ENCODE results near the gene DHX30. TPM values are rescaled to one million over a fixed set of nuclear protein-coding genes. Genes with fewer than 3 reads are reported as not detected.

The DHX30 gene
- total RNA-seq, 2 experiments from 2014 or later: 84.8 to 95.6 TPM

DNA sequence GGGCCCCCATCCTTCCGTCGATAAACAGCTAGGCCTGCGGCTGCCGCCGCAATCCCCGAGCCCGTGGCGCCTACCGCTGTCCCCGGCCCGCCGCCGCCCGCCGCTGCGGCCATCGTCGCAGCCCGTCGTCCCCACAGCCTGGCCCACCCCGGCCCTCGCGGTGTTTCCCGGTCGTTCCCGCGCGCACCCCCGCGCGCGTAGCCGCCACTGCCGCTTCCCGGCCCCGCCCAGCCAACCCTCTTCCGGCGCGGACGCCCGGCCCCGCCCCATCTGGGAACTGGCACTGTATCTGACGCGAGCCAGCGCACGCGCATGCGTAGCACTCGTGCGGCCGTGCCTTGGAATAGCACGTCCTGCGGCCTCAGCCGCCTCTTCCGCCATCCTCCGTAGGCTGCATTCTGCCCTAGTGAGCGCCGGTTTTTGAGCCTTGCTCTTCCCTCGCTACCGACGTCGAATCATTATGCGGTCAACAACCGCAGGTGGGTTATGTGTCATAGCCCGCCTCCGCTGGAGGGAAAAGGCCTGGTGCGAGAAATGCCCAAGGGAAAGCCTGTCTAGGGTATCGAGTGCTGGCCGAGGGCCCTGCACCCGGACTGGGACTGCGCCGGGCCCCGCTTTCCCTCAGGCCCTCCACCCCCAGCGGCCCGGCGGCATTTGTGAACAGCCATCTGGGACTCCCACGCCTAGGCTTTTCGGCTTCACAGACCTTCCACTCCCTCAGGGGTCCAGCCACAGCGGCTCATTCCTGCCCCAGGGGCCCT lies 21.1 kb upstream of the DHX30 start, which contains the start of gene SMARCC1:
Gene SMARCC1, minus strand, starts transcription at position 209 of the 761 bp plus-strand sequence. Its CDS starts 96 bp downstream, at position 113.
- ATAC-seq: peak; percentile 95
- CTCF ChIA-PET: interaction anchor here (0.9 kb wide), 1 partner anchor 260 kb away, joined by 3 read pairs; no protein-coding TSS in a partner anchor
- Mint-ChIP-seq H3K36me3 (no peaks in the 10 kb centered on the region), H3K27ac (peak within 1 kb of the TSS; percentile 98), H3K9me3 (ENCODE audit: low read depth) (no peaks in the 10 kb centered on the region), H3K27me3 (no peaks in the 10 kb centered on the region), H3K4me3 (peak within 1 kb of the TSS; percentile 94), H3K4me1 (peaks cover 22% of the 10 kb centered on the region)
- peak; percentile 99 for DNase-seq

DNA sequence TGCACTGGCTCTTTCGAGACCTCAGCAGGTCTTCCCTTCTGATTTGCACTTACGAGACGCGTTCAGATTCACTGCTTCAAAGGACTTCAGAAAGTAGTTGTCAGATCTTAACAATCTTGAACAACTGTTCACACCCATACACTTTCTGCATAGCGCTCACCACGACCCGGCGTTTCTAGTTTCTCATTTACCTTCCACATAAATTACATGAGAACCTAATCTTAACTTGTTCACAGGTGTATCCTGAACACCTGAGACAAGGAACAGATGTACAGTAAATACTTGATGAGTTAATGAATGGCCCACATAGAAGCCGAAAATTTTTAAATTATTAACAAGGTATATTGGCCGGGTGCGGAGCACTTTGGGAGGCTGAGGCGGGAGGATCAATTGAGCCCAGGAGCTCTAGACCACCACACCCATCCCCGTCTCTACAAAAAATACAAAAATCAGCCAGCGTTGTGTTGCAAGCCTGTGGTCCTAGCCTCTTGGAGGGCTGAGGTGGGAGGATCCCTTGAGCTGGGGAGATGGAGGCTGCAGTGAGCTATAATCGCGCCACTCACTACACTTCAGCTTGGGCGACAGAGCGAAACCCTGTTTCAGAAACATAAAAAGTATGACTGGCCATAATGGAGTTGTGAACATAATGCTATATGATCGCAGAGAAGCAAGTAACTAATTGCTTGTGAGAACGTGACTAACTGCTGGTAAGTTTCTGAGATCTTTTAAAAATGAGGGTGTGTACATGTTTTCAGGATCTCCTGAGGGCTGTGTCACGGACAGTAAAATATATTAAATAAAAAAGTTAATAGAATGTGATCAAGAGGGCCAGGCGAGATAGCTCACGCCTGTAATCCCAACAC lies 20.3 kb upstream of the DHX30 start:
- Mint-ChIP-seq H3K4me3 (peak overlapping the region; percentile 94), H3K9me3 (ENCODE audit: low read depth) (no peaks in the 10 kb centered on the region), H3K27me3 (no peaks in the 10 kb centered on the region), H3K27ac (peak overlapping the region; percentile 98), H3K36me3 (no peaks in the 10 kb centered on the region), H3K4me1 (peaks cover 22% of the 10 kb centered on the region)
- DNase-seq (no peak), ATAC-seq (no peak)
- CTCF ChIA-PET: no interaction called here

DNA sequence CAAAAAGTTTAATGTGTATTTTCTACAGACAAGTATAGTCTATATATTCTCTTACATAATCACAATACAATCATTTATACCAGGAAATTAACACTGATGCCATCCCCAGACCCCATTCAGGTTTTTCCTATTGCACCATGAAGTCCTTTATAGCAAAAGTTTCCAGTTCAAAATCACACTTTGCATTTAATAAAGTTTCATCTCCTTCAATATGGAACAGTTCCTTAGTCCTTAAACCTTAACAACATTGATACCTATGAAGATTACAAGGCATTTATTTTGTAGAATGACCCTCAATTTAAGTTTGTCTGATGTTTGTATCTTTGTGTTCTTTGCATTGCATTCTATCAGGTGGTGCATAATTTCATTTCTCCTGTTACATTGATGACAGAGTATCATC lies 19.3 kb upstream of the DHX30 start:
- Mint-ChIP-seq H3K9me3 (ENCODE audit: low read depth) (no peaks in the 10 kb centered on the region), H3K27ac (no peak overlapping the region), H3K4me1 (peaks cover 21% of the 10 kb centered on the region), H3K36me3 (no peaks in the 10 kb centered on the region), H3K27me3 (no peaks in the 10 kb centered on the region), H3K4me3 (no peak overlapping the region)
- CTCF ChIA-PET: no interaction called here
- ATAC-seq: no peak
- DNase-seq: no peak

DNA sequence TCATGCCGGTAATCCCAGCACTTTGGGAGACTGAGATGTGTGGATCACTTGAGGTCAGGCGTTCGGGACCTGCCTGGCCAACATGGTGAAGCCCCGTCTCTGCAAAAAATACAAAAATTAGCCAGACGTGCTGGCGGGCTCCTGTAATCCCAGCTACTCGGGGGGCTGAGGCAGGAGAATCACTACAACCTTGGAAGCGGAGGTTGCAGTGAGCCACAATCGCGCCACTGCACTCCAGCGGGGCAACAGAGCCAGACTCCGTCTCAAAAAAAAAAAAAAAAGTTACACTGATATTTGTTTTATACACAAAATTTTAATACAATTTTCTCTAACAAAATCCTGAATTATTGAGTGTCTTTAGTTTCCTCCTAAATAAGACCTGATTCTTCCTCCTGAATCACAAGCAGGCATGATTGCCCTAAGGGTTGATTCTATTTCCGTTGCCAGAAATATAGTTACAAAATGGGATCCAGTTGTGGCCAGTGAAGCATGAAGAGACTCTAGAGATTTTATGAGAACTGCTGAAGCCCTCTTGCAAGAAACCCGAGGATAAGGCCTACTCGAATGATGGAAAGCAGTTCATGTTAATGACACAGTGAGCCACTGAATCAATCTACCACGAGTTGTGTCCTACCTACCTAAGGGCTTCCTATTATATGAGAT lies 11.6 kb upstream of the DHX30 start:
- Mint-ChIP-seq H3K36me3 (no peaks in the 10 kb centered on the region), H3K27me3 (no peaks in the 10 kb centered on the region), H3K4me1 (peaks cover 2% of the 10 kb centered on the region), H3K9me3 (ENCODE audit: low read depth) (no peaks in the 10 kb centered on the region), H3K4me3 (no peak overlapping the region), H3K27ac (no peak overlapping the region)
- CTCF ChIA-PET: interaction anchor here (1.6 kb wide), 1 partner anchor 34 kb away, joined by 8 read pairs; no protein-coding TSS in a partner anchor
- ATAC-seq (no peak), DNase-seq (no peak)

DNA sequence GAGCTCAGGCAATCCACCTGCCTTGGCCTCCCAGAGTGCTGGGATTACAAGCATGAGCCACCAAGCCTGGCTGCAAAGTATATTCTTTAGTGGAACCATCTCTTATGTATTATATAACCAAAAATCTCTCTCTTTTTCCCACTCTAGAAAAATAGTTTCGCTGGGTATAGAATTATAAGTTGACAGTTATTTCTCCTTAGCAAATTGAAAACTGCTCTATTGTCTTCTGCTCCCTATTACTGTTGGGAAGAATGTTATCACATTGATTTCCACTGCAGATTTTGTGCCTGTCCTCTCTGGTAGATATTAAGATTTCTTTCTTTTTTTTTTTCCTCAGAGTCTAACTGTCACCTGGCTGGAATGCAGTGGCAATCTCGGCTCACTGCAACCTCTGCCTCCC lies 10.2 kb upstream of the DHX30 start:
- CTCF ChIA-PET: no interaction called here

DNA sequence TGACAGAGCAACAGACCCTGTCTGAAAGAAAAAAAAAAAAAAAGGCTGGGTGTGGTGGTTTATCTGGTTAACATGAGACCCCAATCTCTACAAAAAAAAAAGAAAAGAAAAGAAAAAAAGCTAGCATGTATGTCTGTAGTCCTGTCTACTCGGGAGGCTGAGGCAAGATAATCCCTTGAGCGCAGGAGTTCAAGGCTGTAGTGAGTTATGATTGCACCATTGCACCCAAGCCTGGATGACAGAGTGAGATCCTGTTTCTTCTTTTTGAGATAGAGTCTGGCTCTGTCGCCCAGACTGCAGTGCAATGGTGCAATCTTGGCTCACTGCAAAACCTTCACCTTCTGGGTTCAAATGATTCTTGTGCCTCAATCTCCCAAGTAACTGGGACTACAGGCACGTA lies 8.4 kb upstream of the DHX30 start:
- no peaks in the 10 kb centered on the region for H3K9me3 Mint-ChIP-seq (ENCODE audit: low read depth)
- ATAC-seq (no peak), DNase-seq (no peak)
- no peaks in the 10 kb centered on the region for H3K4me1 Mint-ChIP-seq
- no peak overlapping the region for H3K4me3 Mint-ChIP-seq
- CTCF ChIA-PET: interaction anchor here (0.8 to 1.6 kb wide), 3 partner anchors 18 to 272 kb away, joined by 3 to 7 read pairs (median 4); no protein-coding TSS in a partner anchor
- peaks cover 4% of the 10 kb centered on the region for H3K27me3 Mint-ChIP-seq
- no peaks in the 10 kb centered on the region for H3K36me3 Mint-ChIP-seq
- no peak overlapping the region for H3K27ac Mint-ChIP-seq

More for the DNA sequence above, 10.2 kb upstream of the DHX30 start:
- no peak for DNase-seq
- Mint-ChIP-seq H3K27me3 (peaks cover 4% of the 10 kb centered on the region), H3K4me3 (no peak overlapping the region), H3K27ac (no peak overlapping the region), H3K9me3 (ENCODE audit: low read depth) (no peaks in the 10 kb centered on the region), H3K4me1 (peaks cover 2% of the 10 kb centered on the region), H3K36me3 (no peaks in the 10 kb centered on the region)
- ATAC-seq: no peak

DNA sequence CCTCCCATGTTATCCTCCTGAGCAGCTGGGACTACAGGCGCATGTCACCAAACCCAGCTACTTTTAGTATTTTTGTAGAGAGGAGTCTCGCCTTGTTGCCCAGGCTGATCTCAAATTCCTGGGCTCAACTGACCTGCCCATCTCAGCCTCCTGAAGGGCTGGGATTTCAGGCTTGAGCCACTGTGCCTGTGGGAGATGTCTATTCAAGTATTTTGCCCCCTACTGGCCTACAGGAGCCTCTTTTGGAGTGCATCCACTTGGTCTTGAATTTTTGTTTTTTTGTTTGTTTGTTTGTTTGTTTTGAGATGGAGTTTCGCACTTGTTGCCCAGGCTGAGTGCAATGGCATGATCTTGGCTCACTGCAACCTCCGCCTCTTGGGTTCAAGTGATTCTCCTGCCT lies 3.2 kb upstream of the DHX30 start:
- Mint-ChIP-seq H3K27me3 (peaks cover 4% of the 10 kb centered on the region), H3K4me3 (no peak overlapping the region), H3K27ac (no peak overlapping the region), H3K9me3 (ENCODE audit: low read depth) (no peaks in the 10 kb centered on the region), H3K36me3 (peaks cover 2% of the 10 kb centered on the region), H3K4me1 (peaks cover 25% of the 10 kb centered on the region)
- CTCF ChIA-PET: interaction anchor here (0.8 to 1.5 kb wide), 4 partner anchors 10 to 288 kb away, joined by 3 to 5 read pairs (median 4); no protein-coding TSS in a partner anchor
- DNase-seq (no peak), ATAC-seq (no peak)

DNA sequence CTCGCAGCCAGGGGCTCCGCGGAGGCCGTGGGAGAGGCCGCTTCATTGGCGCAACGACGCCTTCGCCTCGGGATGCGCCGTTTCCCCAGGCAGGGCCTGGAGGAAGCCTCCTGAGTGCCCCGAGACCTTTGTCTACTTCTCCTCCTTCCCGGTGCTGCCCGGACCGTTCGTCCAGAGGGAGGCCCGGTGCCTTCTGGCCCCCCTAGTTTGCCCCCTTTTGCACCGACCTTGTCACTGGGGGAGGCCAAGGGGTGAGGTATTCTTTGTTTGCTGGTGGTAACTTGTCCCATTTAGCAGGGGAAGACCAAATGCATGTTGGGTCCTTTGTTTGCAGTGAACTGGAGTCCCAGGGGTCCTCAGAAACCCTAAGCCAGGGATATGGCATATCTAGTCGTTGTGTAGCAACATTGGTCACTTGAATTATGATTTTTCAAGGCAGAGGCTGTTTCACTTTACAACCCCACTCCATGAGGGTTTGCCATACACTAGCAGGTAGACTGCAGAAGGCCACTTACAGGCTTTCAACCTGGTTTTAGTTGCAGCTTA lies 615 bp downstream of the DHX30 start:
- no peaks in the 10 kb centered on the region for H3K27me3 Mint-ChIP-seq
- CTCF ChIA-PET: interaction anchor here (1.1 to 2.2 kb wide), 2 partner anchors 21 to 288 kb away, joined by 3 to 22 read pairs; no protein-coding TSS in a partner anchor
- H3K4me1 Mint-ChIP-seq: peaks cover 28% of the 10 kb centered on the region
- peak overlapping the region; percentile 89 for H3K4me3 Mint-ChIP-seq
- peak; percentile 64 for DNase-seq
- ATAC-seq: no peak
- no peaks in the 10 kb centered on the region for H3K9me3 Mint-ChIP-seq (ENCODE audit: low read depth)
- peak overlapping the region; percentile 89 for H3K27ac Mint-ChIP-seq
- H3K36me3 Mint-ChIP-seq: peaks cover 9% of the 10 kb centered on the region

DNA sequence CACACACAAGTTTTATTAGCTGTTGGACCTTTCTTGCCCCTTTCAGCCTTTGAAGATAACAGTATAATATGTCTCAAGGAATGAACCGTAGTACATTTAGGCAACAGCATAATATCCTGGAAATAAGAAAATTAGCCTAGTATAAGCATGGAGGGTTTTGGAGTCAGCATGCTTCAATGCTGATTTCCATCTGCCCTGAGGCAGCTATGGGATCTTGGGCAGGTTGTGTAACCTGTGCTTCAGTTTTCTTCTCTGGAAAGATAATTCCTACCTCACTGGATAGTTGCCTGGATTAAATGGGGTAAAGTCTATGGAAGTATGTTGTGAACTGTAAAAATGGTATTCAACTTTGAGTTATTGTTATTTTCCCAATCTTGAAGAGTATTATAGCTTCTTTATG lies 1.6 kb downstream of the DHX30 start:
- CTCF ChIA-PET: interaction anchor here (0.7 to 2.2 kb wide), 8 partner anchors 11 to 347 kb away, joined by 3 to 22 read pairs (median 3); no protein-coding TSS in a partner anchor
- H3K9me3 Mint-ChIP-seq (ENCODE audit: low read depth): no peaks in the 10 kb centered on the region
- peaks cover 28% of the 10 kb centered on the region for H3K4me1 Mint-ChIP-seq
- ATAC-seq: no peak
- no peak for DNase-seq
- H3K36me3 Mint-ChIP-seq: peaks cover 9% of the 10 kb centered on the region
- peak overlapping the region; percentile 89 for H3K4me3 Mint-ChIP-seq
- no peaks in the 10 kb centered on the region for H3K27me3 Mint-ChIP-seq
- no peak overlapping the region for H3K27ac Mint-ChIP-seq

DNA sequence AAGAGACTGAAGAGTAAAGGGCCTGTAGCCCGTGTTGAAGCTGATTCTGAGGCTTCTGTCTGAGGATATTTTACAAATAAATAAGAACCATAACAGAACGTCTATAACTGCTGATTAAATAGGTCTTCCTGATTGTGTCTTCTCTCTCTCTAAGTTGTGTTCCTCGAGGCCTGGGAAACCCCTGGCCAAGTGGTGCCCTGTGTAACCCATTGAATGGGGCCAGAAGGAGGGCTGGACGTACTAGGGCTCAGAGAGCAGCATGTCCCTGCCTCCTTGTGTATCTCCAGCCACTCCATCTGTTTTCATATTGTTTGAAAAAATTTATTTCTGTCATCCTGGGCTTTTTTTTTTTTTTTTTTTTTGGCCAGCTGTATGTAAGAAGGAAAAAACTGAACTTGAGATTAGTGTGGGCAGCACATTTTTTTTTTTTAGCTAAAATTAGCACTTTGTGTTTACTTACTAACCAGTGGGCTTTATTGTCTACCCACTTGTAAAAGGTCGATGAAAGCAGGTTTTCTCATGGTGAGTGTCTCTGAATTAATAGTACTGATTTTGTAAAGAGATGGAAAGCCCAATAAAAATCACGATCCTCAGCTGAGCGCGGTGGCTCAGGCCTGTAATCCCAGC lies 10.7 kb downstream of the DHX30 start:
- H3K27ac Mint-ChIP-seq: no peak overlapping the region

DNA sequence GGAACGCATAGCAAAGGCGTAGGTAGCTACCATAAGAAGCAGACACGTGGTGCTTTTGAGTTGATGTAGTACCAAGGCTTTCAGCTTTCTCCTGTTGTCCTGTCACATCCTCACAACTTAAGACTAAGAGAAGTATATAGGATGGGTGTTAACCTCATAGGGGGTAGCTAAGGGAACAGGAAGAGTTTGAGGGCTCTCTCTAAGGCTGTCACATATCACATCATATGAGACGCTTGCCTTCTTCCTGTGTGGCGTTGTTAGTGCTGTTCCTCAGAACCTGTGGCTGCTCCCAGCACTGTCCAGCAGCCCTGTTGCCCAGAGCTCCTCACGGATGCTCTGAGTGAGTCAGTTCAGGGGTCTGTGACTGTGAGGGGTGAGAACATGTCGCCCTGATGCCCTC lies 14.7 kb downstream of the DHX30 start:
- Mint-ChIP-seq H3K9me3 (ENCODE audit: low read depth) (no peaks in the 10 kb centered on the region), H3K36me3 (peaks cover 20% of the 10 kb centered on the region), H3K27me3 (no peaks in the 10 kb centered on the region), H3K4me3 (no peak overlapping the region), H3K4me1 (no peaks in the 10 kb centered on the region), H3K27ac (no peak overlapping the region)
- CTCF ChIA-PET: interaction anchor here (1.9 to 6.5 kb wide), 2 partner anchors 7 to 172 kb away, joined by 5 to 52 read pairs; no protein-coding TSS in a partner anchor
- DNase-seq: no peak
- ATAC-seq: no peak

More for the DNA sequence above, 10.7 kb downstream of the DHX30 start:
- CTCF ChIA-PET: interaction anchor here (1.0 to 6.5 kb wide), 2 partner anchors 11 to 24 kb away, joined by 4 to 52 read pairs; no protein-coding TSS in a partner anchor
- Mint-ChIP-seq H3K27me3 (no peaks in the 10 kb centered on the region), H3K9me3 (ENCODE audit: low read depth) (no peaks in the 10 kb centered on the region), H3K4me3 (no peak overlapping the region), H3K4me1 (no peaks in the 10 kb centered on the region), H3K36me3 (peaks cover 24% of the 10 kb centered on the region)
- no peak for DNase-seq
- no peak for ATAC-seq
